Stomach smooth muscle (tissue), 2 donors: ENCODE data around the gene ZNF248.

Experiments used
- H3K27ac ChIP-seq: one replicate; pipeline ENCODE4 v1.7.0; 2013; ENCODE audit warnings: mild to moderate bottlenecking, low read length, inconsistent platforms
- H3K27me3 ChIP-seq, 2 donors: one replicate each; pipeline ENCODE4 v1.7.0; 2013; ENCODE audit warnings: low read length in 2 of 2; ENCODE audit not compliant: insufficient read depth in 2 of 2, control insufficient read depth in 1 of 2
- H3K36me3 ChIP-seq, 2 donors: one replicate each; pipeline ENCODE4 v1.7.0; 2013; ENCODE audit warnings: low read length in 2 of 2; ENCODE audit not compliant: control insufficient read depth in 2 of 2, insufficient read depth in 2 of 2
- H3K4me1 ChIP-seq: one replicate; pipeline ENCODE4 v1.7.0; 2013; ENCODE audit warnings: low read length; ENCODE audit not compliant: control insufficient read depth, insufficient read depth
- H3K4me3 ChIP-seq, 2 donors: one replicate each; pipeline ENCODE4 v1.7.0; 2013; ENCODE audit warnings: low read length in 2 of 2
- H3K9ac ChIP-seq, 2 donors: one replicate each; pipeline ENCODE4 v1.7.0; 2013; ENCODE audit warnings: low read length in 2 of 2, mild to moderate bottlenecking in 1 of 2
- H3K9me3 ChIP-seq, 2 donors: one replicate each; pipeline ENCODE4 v1.7.0; 2013; ENCODE audit warnings: low read length in 2 of 2; ENCODE audit not compliant: control insufficient read depth in 2 of 2
- donor health status: healthy.
- donor health status: Pancreatic carcinoma.

Gene ZNF248

GRCh38 chr10:37826806-37827205, 30.6 kb downstream of the ZNF248 start:
- H3K27me3 ChIP-seq: no peaks in the 10 kb centered on the region
- H3K36me3 ChIP-seq: peaks cover 33 to 47% of the 10 kb centered on the region in 2 donors
- no peak overlapping the region for H3K9ac ChIP-seq
- no peaks in the 10 kb centered on the region for H3K4me1 ChIP-seq
- peaks cover 6 to 15% of the 10 kb centered on the region in 2 donors for H3K9me3 ChIP-seq
- no peak overlapping the region for H3K4me3 ChIP-seq
- H3K27ac ChIP-seq: no peak overlapping the region

GRCh38 chr10:37821237-37821636, 36.2 kb downstream of the ZNF248 start:
- H3K4me3 ChIP-seq: no peak overlapping the region
- H3K27ac ChIP-seq: no peak overlapping the region
- no peaks in the 10 kb centered on the region for H3K27me3 ChIP-seq
- no peaks in the 10 kb centered on the region for H3K4me1 ChIP-seq
- no peak overlapping the region for H3K9ac ChIP-seq
- peaks cover 3 to 9% of the 10 kb centered on the region in 2 donors for H3K9me3 ChIP-seq
- H3K36me3 ChIP-seq: no peaks in the 10 kb centered on the region

GRCh38 chr10:37819797-37820196, 37.6 kb downstream of the ZNF248 start:
- Histone ChIP-seq H3K27ac (no peak overlapping the region), H3K27me3 (no peaks in the 10 kb centered on the region), H3K36me3 (no peaks in the 10 kb centered on the region), H3K9ac (no peak overlapping the region), H3K4me3 (no peak overlapping the region), H3K9me3 (peaks cover 5 to 10% of the 10 kb centered on the region in 2 donors), H3K4me1 (no peaks in the 10 kb centered on the region)

- no peak overlapping the region for H3K4me3 ChIP-seq
- H3K27me3 ChIP-seq: no peaks in the 10 kb centered on the region
- no peaks in the 10 kb centered on the region for H3K4me1 ChIP-seq
- no peak overlapping the region for H3K27ac ChIP-seq
- no peaks in the 10 kb centered on the region for H3K36me3 ChIP-seq
- peaks cover 17 to 21% of the 10 kb centered on the region in 2 donors for H3K9me3 ChIP-seq
- H3K9ac ChIP-seq: no peak overlapping the region
These were observed 41.1 kb downstream of the ZNF248 start for GRCh38 chr10:37816290-37816689.

GRCh38 chr10:37813763-37814162, 43.6 kb downstream of the ZNF248 start:
- Histone ChIP-seq H3K27me3 (no peaks in the 10 kb centered on the region), H3K4me3 (no peak overlapping the region), H3K36me3 (no peaks in the 10 kb centered on the region), H3K27ac (no peak overlapping the region), H3K9me3 (peaks cover 17 to 21% of the 10 kb centered on the region in 2 donors), H3K9ac (no peak overlapping the region), H3K4me1 (no peaks in the 10 kb centered on the region)

- Histone ChIP-seq H3K9me3 (peaks cover 15 to 21% of the 10 kb centered on the region in 2 donors), H3K27ac (no peak overlapping the region), H3K9ac (no peak overlapping the region), H3K36me3 (no peaks in the 10 kb centered on the region), H3K4me3 (no peak overlapping the region), H3K4me1 (no peaks in the 10 kb centered on the region), H3K27me3 (no peaks in the 10 kb centered on the region)
These were observed 45.1 kb downstream of the ZNF248 start for GRCh38 chr10:37812290-37812689.

- Histone ChIP-seq H3K4me1 (no peaks in the 10 kb centered on the region), H3K27me3 (no peaks in the 10 kb centered on the region), H3K9me3 (no peaks in the 10 kb centered on the region), H3K9ac (no peak overlapping the region), H3K27ac (no peak overlapping the region), H3K36me3 (no peaks in the 10 kb centered on the region), H3K4me3 (no peak overlapping the region)
These were observed 54.1 kb downstream of the ZNF248 start for GRCh38 chr10:37803269-37803668.

- no peak overlapping the region for H3K27ac ChIP-seq
- H3K9ac ChIP-seq: no peak overlapping the region
- no peaks in the 10 kb centered on the region for H3K36me3 ChIP-seq
These were observed 55.9 kb downstream of the ZNF248 start for GRCh38 chr10:37801557-37801956.

GRCh38 chr10:37794305-37794976, 63.0 kb downstream of the ZNF248 start:
- no peaks in the 10 kb centered on the region for H3K27me3 ChIP-seq
- no peak overlapping the region for H3K9ac ChIP-seq
- peaks cover 10 to 12% of the 10 kb centered on the region in 2 donors for H3K9me3 ChIP-seq
- no peak overlapping the region for H3K4me3 ChIP-seq
- H3K4me1 ChIP-seq: no peaks in the 10 kb centered on the region
- H3K27ac ChIP-seq: no peak overlapping the region
- H3K36me3 ChIP-seq: no peaks in the 10 kb centered on the region

More at GRCh38 chr10:37801557-37801956, 55.9 kb downstream of the ZNF248 start:
- H3K4me1 ChIP-seq: no peaks in the 10 kb centered on the region
- H3K4me3 ChIP-seq: no peak overlapping the region
- H3K9me3 ChIP-seq: no peaks in the 10 kb centered on the region
- H3K27me3 ChIP-seq: no peaks in the 10 kb centered on the region

GRCh38 chr10:37789590-37789989, 67.8 kb downstream of the ZNF248 start:
- no peak overlapping the region for H3K4me3 ChIP-seq
- H3K36me3 ChIP-seq: peaks cover 0 to under 1% of the 10 kb centered on the region in 2 donors
- H3K9ac ChIP-seq: no peak overlapping the region
- H3K9me3 ChIP-seq: peaks cover 4 to 12% of the 10 kb centered on the region in 2 donors
- H3K4me1 ChIP-seq: no peaks in the 10 kb centered on the region
- H3K27ac ChIP-seq: no peak overlapping the region
- no peaks in the 10 kb centered on the region for H3K27me3 ChIP-seq

GRCh38 chr10:37784678-37785077, 72.7 kb downstream of the ZNF248 start:
- no peaks in the 10 kb centered on the region for H3K27me3 ChIP-seq
- H3K4me1 ChIP-seq: no peaks in the 10 kb centered on the region
- no peak overlapping the region for H3K27ac ChIP-seq
- H3K4me3 ChIP-seq: no peak overlapping the region
- peaks cover 6 to 10% of the 10 kb centered on the region in 2 donors for H3K9me3 ChIP-seq
- no peak overlapping the region for H3K9ac ChIP-seq
- H3K36me3 ChIP-seq: peaks cover 0 to 4% of the 10 kb centered on the region in 2 donors
